NCI-H524 treated with DMSO at 0.1 percent for 48 hours (cell line): Measurements from ENCODE around the gene PAIP2B.
A peak's percentile ranks its signal among the peaks of the same experiment; 100 is the strongest.
"Not testable (repeated sequence)": the region's sequence is repeated elsewhere in the genome, so short reads cannot be mapped to it uniquely, and the experiment has no call there.

Source experiments
- DNase-seq: peaks from one replicate; lab custom pipeline; 2025; lab: John Stamatoyannopoulos, UW

PAIP2B gene

DNA sequence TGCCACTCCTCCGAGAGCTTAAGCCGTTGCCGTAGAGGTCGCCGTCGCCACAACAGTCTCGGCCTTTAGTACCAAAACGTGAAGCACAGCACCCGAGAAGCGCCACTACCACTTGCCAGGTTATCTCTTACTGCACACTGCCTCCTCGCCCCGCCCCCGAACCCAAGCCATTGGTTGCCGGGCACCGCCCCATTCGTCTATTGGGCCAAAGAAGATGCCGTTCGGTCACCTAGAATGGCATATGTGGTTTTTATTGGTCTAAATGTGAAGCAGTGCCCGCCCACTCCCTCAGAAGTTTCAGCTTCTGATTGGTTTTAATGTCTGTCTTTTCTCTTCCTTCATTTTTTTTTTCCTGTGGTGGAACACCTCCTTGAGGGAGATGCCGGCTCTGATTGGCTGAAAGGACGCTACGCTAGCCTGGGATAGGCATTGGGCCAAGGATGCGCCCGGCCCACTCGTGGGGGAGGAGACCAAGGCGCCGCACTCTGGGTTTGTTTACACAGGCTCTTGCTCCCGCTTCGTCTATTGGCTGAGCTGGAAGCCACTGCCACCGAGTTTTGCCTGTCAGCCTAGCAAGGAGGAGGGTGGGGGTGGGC is at the start of gene PAIP2B:
PAIP2B (minus strand) TSS at position 139 of the 596 bp plus-strand sequence. CDS start 24,514 bp downstream, outside the sequence.
- DNase-seq = peak; percentile 97

GRCh38 chr2:71275939-71276310 is 49.0 kb upstream of the PAIP2B start:
- no peak for DNase-seq

DNA sequence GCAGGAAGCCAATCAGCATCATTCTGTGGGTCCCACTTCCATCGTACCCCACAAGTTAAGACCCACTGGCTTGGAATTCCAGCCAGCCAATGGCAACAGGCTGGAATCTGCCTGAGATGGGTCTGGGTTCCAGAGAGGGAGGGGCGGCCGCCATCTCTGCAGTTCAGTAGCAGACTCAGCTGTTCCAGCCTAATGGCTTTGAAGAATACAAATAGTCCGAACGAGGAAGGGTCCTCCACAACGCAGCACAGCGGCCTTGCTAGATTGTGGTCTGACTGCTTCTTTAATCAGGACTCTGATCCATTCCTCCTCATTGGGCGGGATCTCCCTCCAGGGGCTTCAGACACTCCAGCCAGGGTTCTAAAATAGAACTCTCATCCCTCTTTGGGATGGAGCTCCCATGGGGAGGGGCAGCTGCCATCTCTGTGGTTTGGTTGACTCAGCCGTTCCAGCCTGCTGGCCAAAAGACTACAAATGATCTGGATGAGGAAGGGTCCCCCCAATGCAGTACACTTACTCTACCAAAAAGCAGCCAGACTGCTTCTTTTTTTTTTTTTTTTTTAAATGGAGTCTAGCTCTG is 42.7 kb upstream of the PAIP2B start:
- no peak for DNase-seq

- DNase-seq = no peak
These were observed 36.5 kb upstream of the PAIP2B start for GRCh38 chr2:71263386-71263785.

DNA sequence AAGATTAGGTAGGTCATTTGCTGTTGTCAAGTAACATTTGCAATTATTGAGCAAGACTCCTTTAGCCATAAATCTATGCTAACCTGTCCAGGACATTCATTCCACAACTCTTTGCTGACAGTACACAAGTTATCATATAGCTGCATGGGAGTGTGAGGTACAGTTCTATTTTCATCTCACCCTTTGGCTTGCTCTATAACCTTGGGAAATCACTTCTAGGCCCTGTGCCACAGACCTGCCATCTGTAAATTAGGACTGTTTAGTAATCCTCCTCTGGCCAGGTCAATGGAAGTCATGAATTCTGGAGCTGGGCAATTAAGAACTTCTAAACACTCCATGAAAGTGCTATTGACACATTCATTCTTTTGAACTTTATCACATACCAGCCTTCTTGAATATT is 34.6 kb upstream of the PAIP2B start:
- DNase-seq = no peak

- no peak for DNase-seq
These were observed 29.5 kb upstream of the PAIP2B start for GRCh38 chr2:71256421-71256820.

- no peak for DNase-seq
These were observed 27.9 kb upstream of the PAIP2B start for GRCh38 chr2:71254776-71255175.

DNA sequence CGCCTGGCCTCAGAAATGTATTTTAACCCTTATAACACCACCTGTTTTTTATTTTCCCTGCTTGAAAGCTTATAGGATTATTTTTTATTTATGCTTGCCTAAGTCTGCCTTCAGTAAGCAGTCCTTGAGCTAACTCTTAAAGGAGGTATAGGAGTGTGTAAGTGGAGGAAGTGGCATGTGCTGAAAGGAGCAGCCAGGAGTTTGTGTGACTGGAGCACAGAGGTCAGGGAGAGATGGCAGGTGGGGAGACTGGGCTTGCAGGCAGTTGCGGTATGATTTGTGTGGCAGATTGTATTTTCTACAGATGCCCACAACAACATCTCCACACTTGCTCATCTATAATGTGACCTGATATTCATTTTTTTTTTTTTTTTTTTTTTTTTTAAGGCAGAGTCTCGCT is 27.2 kb upstream of the PAIP2B start:
- DNase-seq = no peak

GRCh38 chr2:71253476-71253875 is 26.6 kb upstream of the PAIP2B start:
- no peak for DNase-seq

- no peak for DNase-seq
These were observed 26.0 kb upstream of the PAIP2B start for GRCh38 chr2:71252862-71253261.

- DNase-seq = no peak
These were observed 24.0 kb upstream of the PAIP2B start for GRCh38 chr2:71250935-71251334.

DNA sequence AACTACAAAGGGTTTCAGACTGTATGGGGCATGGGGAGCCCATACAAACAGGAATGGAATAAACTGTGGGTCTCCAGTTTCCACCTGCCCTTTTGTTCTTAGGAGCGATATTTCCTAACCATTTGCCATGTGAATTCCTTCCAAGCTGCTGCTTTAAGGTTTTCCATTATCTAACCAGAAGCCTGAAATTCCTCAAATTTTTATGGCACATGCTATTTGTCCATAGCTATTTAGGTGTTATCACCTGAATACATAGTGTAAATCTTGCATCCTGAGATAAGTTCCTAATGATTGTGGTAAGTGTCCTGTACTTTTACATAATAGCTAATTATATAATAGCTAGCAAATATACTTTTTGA is 17.4 kb upstream of the PAIP2B start:
- no peak for DNase-seq

GRCh38 chr2:71243634-71244301 is 16.9 kb upstream of the PAIP2B start:
- no peak for DNase-seq

GRCh38 chr2:71240794-71241193 is 13.9 kb upstream of the PAIP2B start:
- DNase-seq = no peak

GRCh38 chr2:71238089-71238488 is 11.2 kb upstream of the PAIP2B start:
- no peak for DNase-seq

DNA sequence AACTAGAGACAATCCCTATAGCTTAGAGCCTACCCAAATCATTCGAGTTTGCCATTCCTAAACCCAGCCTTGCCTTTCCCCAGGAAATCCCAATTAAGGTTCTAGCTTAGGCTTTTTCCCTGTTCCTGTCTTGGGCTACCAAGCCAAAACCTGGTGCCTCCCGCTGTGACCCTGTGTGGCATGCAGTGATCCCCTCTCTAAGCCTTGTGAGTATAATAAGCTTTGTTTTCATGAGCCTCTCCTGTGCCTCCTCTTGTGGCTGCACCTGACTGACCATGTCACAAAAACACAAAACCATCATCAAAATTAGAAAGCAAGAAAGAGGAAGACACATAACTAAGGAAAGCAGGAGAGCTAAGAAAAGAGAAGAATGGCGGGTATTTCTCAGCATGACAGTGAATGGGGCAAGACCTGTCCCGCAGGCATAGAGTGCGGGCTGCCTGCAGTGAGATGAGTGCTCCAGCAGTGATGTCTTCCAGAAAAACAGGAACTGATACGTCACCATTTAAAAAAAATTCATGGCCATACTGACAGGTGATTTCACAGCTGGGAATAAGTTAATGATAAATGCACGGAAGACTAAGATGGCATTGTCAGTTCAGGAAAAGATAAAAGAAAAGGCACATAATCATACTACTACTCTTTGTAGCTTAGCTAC is 9.2 kb upstream of the PAIP2B start:
- DNase-seq = no peak

DNA sequence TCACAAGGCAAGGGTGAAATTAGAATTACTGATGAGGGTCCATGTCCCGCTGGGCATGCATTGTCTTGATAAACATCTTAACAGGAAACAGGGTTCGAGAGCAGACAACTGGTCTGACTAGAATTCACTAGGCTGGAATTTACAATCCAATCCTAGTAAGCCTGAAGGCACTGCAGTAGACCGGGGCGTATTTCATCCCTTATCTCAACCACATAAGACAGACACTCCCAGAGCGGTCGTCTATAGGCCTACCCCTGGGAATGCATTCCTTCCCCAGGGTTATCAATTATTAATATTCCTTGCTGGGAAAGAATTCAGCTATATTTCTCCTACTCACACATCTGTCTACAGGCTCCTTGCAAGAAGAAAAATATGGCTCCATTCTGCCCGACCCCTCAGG is 6.2 kb upstream of the PAIP2B start:
- not testable (repeated sequence) for DNase-seq

DNA sequence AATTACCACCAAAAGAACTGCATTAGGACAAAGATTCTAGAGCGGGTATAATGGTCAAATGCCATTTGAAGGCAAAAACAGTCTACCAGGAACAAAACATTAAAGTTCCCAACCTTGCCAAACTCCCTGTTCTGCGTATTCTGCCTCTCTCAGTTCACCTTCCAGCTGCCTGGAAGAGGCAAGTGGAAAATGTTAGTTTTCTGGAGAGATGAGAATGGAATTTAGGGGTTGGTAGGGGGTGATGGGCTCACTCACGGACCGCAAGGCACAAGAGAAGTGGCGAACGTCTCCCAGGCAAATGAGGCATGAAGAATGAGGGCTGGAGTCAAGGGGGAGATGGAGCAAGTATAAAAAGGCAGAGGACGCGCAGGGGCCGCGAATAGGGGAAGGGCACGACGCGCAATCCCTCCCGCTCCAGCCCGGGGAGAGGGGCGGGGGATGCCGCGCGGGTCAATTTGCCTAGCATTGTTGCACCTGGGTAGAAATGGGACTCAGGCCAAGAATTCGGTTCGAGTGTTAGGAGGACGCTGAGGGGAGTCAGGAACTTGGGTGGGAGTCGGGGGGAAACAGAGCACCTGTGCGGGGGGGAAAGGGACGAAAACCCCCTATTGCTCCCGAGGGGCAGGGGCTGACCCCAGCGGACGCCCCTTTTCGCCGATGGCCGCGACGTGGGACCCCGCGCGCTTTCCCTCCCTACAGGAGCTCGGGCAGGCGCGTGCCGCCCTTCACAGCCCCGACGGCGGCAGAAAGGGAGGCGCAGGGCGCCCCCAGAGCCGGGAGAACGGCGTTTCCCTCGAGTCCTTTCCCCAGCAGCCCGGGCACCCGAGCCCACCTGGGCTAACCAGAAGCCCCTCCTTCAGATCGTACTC is 573 bp downstream of the PAIP2B start:
- DNase-seq = peak; percentile 19

GRCh38 chr2:71224935-71225334 is 2.0 kb downstream of the PAIP2B start:
- DNase-seq = no peak

GRCh38 chr2:71224457-71224856 is 2.4 kb downstream of the PAIP2B start:
- DNase-seq = no peak

DNA sequence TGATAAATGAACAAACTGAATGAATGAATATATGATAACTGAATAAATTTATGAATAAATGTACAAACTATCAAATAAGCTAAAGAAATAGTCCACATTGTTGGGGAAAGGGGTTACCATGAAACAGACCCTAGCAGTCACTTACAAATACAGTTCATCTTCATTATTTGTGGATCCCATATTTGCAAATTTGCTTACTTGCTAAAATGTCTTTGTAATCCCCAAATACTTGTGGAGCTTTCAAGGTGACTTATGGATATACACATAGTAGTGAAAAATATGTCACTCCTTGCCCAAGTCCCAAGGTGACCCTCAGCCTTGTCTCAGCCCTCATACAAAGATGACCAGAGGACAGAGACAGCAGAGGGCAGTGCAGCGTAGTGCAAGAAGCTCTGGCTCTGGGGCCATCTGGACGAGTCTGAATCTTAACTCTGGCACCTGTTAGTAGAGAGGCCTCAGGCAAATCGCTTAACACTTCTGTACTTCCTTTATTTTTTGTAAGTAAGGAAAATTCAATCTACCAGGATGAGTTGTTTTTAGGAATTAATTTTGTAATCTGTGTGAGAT is 3.1 kb downstream of the PAIP2B start:
- DNase-seq = peak; percentile 39

DNA sequence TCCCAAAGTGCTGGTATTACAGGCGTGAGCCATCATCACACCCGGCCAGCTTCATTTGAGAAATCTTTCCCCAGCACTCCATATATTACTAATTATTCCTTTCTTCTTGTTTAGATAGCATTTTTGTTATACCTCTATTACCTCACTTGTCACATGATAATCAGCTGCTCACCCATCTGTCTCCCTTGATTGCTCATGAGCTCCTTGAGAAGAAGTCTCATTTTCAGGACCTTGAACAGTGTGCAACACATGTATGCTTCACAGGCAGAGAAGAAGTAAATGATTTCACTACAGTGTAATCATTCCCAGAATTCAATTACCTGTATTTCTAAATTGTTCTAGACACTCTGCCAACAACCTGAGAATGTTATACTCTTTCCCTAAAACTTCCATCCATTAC is 6.2 kb downstream of the PAIP2B start:
- DNase-seq = peak; percentile 12
